Cortex of kidney (tissue), 1 donor: Measurements from ENCODE around the gene CCNYL1.
"Not testable (repeated sequence)": the region's sequence is repeated elsewhere in the genome, so short reads cannot be mapped to it uniquely, and the experiment has no call there.

Experiments used
- DNase-seq: peaks from one replicate; lab custom pipeline; 2025; lab: John Stamatoyannopoulos, UW

CCNYL1 gene

GRCh38 chr2:207697411-207697810 lies 14.0 kb upstream of the CCNYL1 start:
- no peak for DNase-seq

- no peak for DNase-seq
These were observed 13.1 kb upstream of the CCNYL1 start for GRCh38 chr2:207698301-207698700.

GRCh38 chr2:207704078-207704477 lies 7.4 kb upstream of the CCNYL1 start:
- DNase-seq = no peak

DNA sequence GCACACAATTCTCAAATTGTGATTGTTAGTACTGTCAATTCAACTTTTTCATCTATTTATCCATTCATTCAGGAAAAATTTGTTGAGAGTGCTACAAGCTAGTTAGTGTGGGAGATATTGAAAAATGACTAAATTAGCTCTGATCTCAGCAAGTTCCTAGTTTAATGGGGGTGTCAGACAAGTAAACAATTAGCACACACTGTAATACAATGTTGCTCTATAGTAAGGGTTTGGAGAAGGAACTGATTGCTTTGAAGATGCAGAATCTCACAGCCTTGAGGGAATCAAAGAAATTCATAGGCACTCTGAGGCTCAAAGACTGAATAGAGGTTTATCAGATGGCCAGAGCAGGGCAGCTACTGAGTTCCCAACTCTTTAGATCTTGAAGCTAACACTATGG lies 6.8 kb upstream of the CCNYL1 start:
- DNase-seq = no peak

DNA sequence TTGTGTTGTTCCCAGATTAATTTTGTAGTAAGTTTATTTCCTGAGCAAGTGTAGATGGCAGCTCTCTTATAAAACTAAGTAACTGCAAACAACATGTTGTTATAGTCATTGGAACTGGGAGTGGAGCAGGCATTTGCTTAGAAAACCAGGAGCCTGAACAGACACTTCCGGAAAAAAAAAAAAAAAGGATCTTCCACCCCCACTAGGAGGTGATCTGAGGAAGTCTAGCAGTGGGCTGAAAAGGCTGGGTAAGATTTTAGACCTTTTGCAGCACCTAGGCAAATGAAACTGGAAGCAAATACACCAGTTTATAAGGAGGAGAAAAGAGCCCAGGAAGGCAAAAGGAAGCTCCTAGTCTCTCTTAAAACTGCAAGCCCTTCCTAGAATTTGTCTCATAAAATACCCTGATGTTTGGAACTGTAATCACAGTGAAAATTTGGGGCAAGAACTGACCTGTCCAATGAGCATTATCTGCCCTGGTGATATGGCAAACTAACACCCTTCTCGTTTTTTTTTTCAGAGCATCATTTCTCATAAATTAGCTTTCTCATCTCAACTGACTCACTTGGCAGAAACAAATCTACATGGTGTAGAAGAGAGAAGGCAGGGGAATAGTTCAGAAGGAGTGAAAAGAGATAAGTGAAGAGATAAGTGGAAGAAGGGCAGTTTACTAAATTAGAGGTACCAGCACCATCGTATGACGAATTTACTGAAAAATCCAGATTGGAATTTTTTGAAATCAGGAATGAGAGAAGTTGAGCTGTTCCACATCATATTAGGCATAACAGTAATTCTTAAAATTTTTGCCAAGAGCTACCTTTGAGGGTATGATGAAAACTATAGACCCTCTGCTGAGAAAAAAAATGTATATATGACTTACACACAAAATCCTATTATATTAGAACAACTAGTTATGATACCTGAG lies 4.2 kb upstream of the CCNYL1 start:
- no peak for DNase-seq

DNA sequence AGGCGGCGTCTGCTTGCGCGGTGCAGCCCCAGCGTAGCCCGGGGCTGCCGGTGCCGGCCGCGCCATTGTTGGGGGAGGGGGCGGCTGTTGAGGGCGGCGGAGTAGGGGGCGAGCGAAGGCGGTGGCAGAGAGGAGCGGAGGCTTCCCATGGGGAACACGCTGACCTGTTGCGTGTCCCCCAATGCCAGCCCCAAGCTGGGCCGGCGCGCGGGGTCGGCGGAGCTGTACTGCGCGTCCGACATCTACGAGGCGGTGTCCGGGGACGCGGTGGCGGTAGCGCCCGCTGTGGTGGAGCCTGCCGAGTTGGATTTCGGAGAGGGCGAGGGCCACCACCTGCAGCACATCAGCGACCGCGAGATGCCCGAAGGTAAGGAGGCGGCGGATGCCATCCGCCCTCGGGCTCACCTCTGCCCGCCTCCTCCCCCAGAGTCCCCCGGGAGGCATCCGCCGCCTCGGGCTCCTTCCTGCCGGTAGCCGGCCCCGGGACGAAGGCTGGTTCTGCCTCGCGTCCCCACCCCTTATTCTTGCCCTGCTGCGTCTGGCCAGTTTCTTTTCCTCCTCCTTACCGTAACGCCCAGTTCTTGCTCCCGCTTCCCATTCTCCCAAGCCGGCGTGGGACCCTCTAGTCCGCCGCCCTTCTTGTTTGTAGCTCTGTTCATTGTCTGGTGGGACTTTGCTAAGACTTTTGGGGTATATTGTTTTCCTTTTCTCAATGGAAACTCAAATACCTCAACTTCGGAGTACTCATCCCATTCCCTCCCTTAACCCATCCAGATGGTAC lies 500 bp downstream of the CCNYL1 start:
- DNase-seq = no peak

DNA sequence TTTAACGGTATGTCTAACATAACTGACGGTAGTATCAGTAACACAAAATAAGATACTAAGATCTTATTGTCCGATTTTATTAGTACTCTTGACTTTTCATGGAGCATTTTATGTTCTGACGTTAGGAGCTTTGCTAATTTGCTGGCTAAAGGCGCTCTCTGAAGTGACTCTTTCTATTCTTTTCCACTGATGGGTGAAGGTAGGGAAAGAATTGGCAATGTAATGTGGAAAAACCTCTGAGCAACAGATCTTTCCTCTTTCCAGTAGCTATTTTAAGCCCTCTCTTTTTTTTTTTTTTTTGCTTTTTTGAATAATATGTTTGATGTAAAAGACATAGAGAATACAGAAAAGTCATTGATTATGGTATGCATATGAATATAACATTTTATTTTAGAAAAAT lies 4.6 kb downstream of the CCNYL1 start:
- no peak for DNase-seq

DNA sequence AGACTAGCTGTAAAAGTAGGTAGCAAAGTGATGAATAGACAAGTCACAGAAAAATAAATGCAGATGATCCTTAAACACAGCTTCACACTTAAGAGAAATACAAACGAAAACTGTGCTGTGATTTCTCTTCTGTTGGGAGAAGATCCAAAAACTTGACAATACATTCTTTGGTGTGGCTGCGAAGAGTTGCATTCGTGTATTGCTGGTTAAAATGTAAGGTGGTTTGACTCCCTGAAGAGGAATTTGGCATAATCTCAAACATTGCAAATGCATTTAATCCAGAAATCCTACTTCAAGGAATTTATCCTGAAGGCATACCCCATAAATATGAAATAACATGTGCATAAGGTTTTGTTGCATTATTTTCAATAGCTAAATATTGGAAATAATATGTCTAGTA lies 7.1 kb downstream of the CCNYL1 start:
- no peak for DNase-seq

DNA sequence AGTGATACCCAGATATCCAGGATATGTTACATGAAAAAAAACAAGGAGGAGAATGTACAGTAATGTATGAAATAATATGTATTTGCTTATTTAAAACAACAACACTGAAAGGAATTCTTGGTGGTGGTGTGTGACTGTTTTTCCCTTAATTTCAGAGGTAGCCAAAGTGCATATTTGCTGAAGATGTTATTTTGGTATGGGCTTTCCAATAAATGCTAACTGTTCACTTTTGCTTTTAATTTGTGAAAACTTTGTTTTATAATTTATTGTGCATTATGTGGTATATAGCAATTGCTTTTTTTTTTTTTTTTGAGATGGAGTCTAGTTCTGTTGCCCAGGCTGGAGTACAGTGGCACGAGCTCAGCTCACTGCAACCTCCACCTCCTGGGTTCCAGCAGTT lies 7.6 kb downstream of the CCNYL1 start:
- DNase-seq = no peak

- DNase-seq = not testable (repeated sequence)
These were observed 8.2 kb downstream of the CCNYL1 start for GRCh38 chr2:207719655-207720054.

GRCh38 chr2:207720517-207721187 lies 9.2 kb downstream of the CCNYL1 start:
- no peak for DNase-seq

GRCh38 chr2:207722773-207723424 lies 11.5 kb downstream of the CCNYL1 start:
- no peak for DNase-seq

- not testable (repeated sequence) for DNase-seq
These were observed 12.0 kb downstream of the CCNYL1 start for GRCh38 chr2:207723425-207723787.

DNA sequence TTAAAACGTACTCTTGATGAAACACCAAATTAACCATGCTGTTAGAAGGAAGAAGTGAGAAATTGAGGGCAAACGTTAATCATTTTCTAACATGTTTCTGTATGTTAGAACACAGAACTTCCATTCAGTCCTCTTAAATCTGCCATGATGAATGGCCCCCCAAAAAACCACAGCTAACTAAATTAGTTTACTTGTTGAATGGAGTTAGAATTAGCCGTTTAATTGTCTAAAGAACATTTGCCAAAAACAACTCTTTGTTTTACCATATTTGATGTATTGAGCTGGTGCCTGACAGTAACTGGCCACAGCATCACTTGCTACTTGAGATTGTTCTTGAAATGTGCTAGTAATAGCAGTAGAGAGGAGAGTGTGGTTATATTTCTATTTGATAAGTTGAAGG lies 12.7 kb downstream of the CCNYL1 start:
- no peak for DNase-seq

GRCh38 chr2:207725873-207726578 lies 14.6 kb downstream of the CCNYL1 start:
- DNase-seq = no peak

- no peak for DNase-seq
These were observed 15.8 kb downstream of the CCNYL1 start for GRCh38 chr2:207727261-207727660.

DNA sequence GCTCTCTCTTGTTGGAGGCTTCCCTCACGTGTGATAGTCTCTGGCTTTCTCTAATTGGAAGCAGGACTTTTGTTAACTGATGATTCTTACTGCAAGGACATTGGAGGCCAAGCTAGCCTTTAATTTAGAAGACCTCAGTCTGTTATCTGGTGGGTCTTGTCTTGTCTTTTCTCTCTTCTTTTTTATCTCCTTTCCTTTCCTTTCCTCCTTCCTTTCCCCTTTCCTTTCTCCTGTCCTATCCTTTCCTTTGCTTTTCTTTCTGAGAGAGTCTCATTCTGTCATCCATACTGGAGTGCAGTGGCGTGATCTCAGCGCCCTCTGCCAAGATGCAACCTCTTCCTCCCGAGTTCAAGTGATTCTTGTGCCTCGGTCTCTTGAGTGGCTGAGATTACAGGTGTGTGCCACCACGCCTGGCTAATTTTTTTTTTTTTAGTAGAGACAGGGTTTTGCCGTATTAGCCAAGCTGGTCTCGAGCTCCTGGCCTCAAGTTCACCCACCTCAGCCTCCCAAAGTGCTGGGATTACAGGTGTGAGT lies 18.1 kb downstream of the CCNYL1 start:
- DNase-seq = no peak

- no peak for DNase-seq
These were observed 19.7 kb downstream of the CCNYL1 start for GRCh38 chr2:207731138-207731537.

DNA sequence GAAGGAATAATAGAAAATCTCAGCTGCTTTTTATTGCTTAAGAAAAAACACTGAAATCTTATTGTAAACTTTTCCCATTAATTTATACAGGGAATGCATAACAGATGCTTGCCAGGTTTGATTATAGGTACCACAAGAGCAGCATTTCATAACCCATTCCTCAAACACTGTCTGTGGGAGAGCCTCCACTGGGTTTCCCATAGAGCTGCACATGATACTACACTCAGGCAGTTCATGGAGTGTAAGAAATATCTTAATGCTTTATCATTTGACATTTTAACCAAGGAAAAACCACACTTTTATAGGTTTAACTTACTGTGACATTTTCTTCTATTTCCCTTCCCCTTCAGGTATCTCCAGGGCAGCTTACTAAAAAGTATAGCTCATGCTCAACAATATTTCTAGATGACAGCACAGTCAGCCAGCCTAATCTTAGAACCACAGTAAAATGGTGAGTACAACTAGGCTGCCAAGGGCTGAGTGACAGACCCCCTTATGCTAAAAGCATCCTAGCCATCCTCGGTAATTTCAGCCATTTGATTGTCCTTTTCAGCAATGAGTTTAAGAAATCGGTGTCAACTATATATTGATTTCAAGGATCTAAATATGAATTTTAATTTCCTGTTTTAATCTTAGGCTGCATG lies 22.3 kb downstream of the CCNYL1 start:
- DNase-seq = no peak

DNA sequence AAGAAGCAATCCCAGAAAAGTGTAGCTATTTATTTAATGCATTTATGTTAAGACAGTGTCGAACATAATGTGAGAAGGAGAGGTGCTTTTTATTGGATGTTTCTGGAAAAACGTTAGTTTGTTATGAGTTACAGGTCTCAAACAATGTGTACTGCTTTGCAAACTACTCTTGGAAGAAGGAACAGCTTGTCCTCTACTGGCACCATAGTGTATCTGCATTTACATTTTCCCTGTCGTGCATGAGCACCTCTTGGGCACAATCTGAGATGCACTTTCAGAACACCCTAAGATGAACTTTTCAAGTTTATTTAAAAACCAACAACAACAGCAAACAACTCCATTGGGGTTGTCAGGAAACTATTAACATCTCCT lies 22.8 kb downstream of the CCNYL1 start:
- DNase-seq = no peak
